Esophagus squamous epithelium (tissue), 5 donors: ENCODE results near the gene RBM19. TPM values are rescaled to one million over a fixed set of nuclear protein-coding genes. Genes with fewer than 3 reads are reported as not detected.

Source experiments
- DNase-seq: peaks from one replicate; lab custom pipeline; 2025; lab: John Stamatoyannopoulos, UW
- H3K27ac ChIP-seq, 4 donors: fragments of 200-600 bp; sonication (generic); one replicate each; pipeline ENCODE4 v1.5.1; 2016 to 2019; ENCODE audit warnings: mild to moderate bottlenecking in 1 of 4
- H3K27me3 ChIP-seq, 4 donors: fragments of 200-600 bp; sonication (generic); 1 replicate in 3 of 4; 2 replicates in 1 of 4; pipeline versions ENCODE4 v1.5.1 to v1.6.0; 2017 to 2021; ENCODE audit warnings: antibody characterized with exemption in 1 of 4
- H3K36me3 ChIP-seq, 3 donors: fragments of 200-600 bp; sonication (generic); one replicate each; pipeline ENCODE4 v1.5.1; 2016 to 2019
- H3K4me1 ChIP-seq, 3 donors: fragments of 200-600 bp; sonication (generic); one replicate each; pipeline ENCODE4 v1.5.1; 2017 to 2019
- H3K4me3 ChIP-seq, 4 donors: fragments of 200-600 bp; sonication (generic); 1 replicate in 3 of 4; 2 replicates in 1 of 4; pipeline ENCODE4 v1.5.1; 2016 to 2019; ENCODE audit warnings: mild to moderate bottlenecking in 2 of 4, moderate library complexity in 1 of 4
- H3K9me3 ChIP-seq, 3 donors: fragments of 200-600 bp; sonication (generic); one replicate each; pipeline ENCODE4 v1.5.1; 2016 to 2019
- CTCF ChIP-seq, 6 experiments: fragments of 450-650 bp in 4 of 6; fragments of 200-600 bp in 2 of 6; sonication (generic) in 2 of 6; IDR thresholded peaks; one replicate each; pipeline ENCODE4 v1.5.1; 2016 to 2019; ENCODE audit warnings: antibody characterized with exemption in 6 of 6, mild to moderate bottlenecking in 4 of 6, moderate library complexity in 4 of 6
- POLR2A ChIP-seq, 4 donors: fragments of 450-650 bp; IDR thresholded peaks; one replicate each; pipeline ENCODE4 v1.6.1; 2017; ENCODE audit warnings: antibody characterized with exemption in 4 of 4, mild to moderate bottlenecking in 4 of 4, moderate library complexity in 3 of 4
- whole genome bisulfite sequencing, 2 donors: methylation state at CpG; one replicate each; pipeline ENCODE4 v1.1.5; 2018; 5-methylcytosine and 5-hydroxymethylcytosine counted together
- intact Hi-C: fragments of 100-400 bp; cut with DNase I; formaldehyde crosslinking; loops from one replicate; pipeline ENCODE4 v1.15.0; 2022
- total RNA-seq, 4 donors: library from RNA; depleted of rRNA; stranded (reverse); fragments of >200 nt; gene quantifications; one replicate each; pipeline ENCODE4 v1.1.0, GENCODE V29; 2016
- donor health status: DM: yes; HTN: yes; CAD: no.

Gene RBM19
- total RNA-seq, 4 donors from 2014 or later, result 13.1 to 32.8 (median 27.4) TPM

- Histone ChIP-seq H3K9me3 (no peaks in the 10 kb centered on the region), H3K36me3 (peaks cover 0 to 24% (median 8%) of the 10 kb centered on the region in 3 donors), H3K27ac (peak overlapping the region in 1 of 4 donors; percentile 5), H3K4me3 (no peak overlapping the region), H3K4me1 (peaks cover 0 to 65% (median 17%) of the 10 kb centered on the region in 3 donors), H3K27me3 (no peaks in the 10 kb centered on the region)
- TF ChIP-seq POLR2A (IDR thresholded peaks at IDR 0.05), result no peak
- TF ChIP-seq CTCF (IDR thresholded peaks at IDR 0.05), result no peak
- WGBS, 2 donors, result 42 to 51% methylated on average over 7 to 15 of the region's 18 CpGs
- intact Hi-C loops, result no loop called here
- no peak for DNase-seq
These were observed 103.3 kb downstream of the RBM19 start for GRCh38 chr12:113862590-113863454.

GRCh38 chr12:113861708-113862312, 104.3 kb downstream of the RBM19 start:
- Histone ChIP-seq H3K4me3 (no peak overlapping the region), H3K27me3 (no peaks in the 10 kb centered on the region), H3K36me3 (peaks cover 0 to 34% (median 16%) of the 10 kb centered on the region in 3 donors), H3K27ac (no peak overlapping the region), H3K9me3 (no peaks in the 10 kb centered on the region), H3K4me1 (peaks cover 0 to 65% (median 17%) of the 10 kb centered on the region in 3 donors)
- WGBS, 2 donors, result 83 to 90% methylated on average over 9 of the region's 9 CpGs
- no peak for DNase-seq
- TF ChIP-seq CTCF (IDR thresholded peaks at IDR 0.05) (no peak), POLR2A (IDR thresholded peaks at IDR 0.05) (no peak)
- intact Hi-C loops, result no loop called here

GRCh38 chr12:113860950-113861349, 105.2 kb downstream of the RBM19 start:
- 64 to 74% methylated on average over 3 to 6 of the region's 7 CpGs for WGBS, 2 donors
- Histone ChIP-seq H3K4me3 (no peak overlapping the region), H3K36me3 (peaks cover 0 to 43% (median 16%) of the 10 kb centered on the region in 3 donors), H3K4me1 (peaks cover 0 to 59% (median 17%) of the 10 kb centered on the region in 3 donors), H3K9me3 (no peaks in the 10 kb centered on the region), H3K27me3 (no peaks in the 10 kb centered on the region), H3K27ac (no peak overlapping the region)
- no peak for DNase-seq
- intact Hi-C loops, result no loop called here
- TF ChIP-seq CTCF (IDR thresholded peaks at IDR 0.05) (no peak), POLR2A (IDR thresholded peaks at IDR 0.05) (no peak)

DNA sequence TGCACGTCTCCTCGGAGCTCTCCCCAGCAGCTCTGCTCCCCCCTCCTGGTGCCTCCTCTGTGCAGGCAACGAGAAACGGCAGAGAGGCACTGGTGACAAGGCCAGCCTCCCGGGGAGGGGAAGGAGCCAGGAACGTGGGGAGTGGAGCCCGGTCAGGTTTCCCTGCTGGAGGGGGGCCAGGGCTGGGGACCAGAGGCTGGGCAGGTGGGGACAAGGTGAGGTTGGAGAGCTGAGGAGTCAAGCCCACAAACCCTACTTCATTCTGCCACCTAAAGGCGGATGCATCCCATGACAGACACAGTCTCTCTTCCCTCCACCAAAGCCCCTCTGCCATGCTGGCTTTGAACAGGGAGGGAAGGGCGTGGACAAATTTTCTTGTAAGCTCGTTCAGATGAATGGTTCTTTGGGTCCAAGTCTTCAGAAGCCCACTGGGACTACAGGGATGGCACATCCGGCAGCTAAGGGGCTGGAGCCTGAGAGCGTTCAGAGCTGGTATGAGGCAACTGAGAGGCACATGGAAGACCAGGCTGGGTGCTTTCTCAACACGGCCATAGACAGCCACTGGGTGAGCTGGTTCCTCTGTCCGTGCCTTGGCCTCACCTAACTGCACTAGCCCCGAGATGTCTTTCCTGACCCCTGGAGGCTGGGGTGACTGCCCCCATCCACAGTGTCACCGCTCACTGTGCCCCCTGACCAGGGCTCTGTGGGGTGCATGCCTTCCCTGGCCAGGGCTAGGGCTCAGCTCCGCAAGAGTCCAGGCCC, 105.9 kb downstream of the RBM19 start:
- intact Hi-C loops, result no loop called here
- 64 to 81% methylated on average over 8 to 16 of the region's 17 CpGs for whole genome bisulfite sequencing, 2 donors
- Histone ChIP-seq H3K36me3 (peaks cover 0 to 49% (median 16%) of the 10 kb centered on the region in 3 donors), H3K4me1 (peaks cover 0 to 59% (median 17%) of the 10 kb centered on the region in 3 donors), H3K27ac (no peak overlapping the region), H3K4me3 (no peak overlapping the region), H3K27me3 (no peaks in the 10 kb centered on the region), H3K9me3 (no peaks in the 10 kb centered on the region)
- no peak for DNase-seq
- TF ChIP-seq CTCF (IDR thresholded peaks at IDR 0.05) (no peak), POLR2A (IDR thresholded peaks at IDR 0.05) (no peak)
